NCI-H2081 treated with DMSO at 0.1 percent for 48 hours (cell line): Measurements from ENCODE around the gene DEPDC4.
"Not testable (repeated sequence)": the region's sequence is repeated elsewhere in the genome, so short reads cannot be mapped to it uniquely, and the experiment has no call there.

Experiments
- DNase-seq: peaks from one replicate; lab custom pipeline; 2025; lab: John Stamatoyannopoulos, UW

DEPDC4 gene

DNA sequence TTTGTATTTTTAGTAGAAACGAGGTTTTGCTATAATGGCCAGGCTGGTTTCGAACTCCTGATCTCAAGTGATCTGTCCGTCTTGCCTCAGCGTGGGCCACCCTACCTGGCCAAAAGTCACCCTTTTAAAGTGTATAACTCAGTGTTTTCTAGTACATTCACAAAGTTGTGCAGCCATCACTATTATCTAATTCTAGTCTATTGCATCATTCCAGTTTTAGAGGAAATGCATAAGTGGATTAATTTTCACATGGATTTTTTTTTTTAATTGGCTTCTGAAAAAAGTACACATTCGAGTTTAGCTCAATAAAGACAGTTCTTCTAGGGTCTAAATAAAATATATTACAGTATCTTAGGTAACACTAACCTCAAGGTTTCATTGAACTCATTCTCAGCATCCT, 3.7 kb downstream of the DEPDC4 start:
- no peak for DNase-seq

- no peak for DNase-seq
These were observed 8.8 kb downstream of the DEPDC4 start for GRCh38 chr12:100258127-100258526.

DNA sequence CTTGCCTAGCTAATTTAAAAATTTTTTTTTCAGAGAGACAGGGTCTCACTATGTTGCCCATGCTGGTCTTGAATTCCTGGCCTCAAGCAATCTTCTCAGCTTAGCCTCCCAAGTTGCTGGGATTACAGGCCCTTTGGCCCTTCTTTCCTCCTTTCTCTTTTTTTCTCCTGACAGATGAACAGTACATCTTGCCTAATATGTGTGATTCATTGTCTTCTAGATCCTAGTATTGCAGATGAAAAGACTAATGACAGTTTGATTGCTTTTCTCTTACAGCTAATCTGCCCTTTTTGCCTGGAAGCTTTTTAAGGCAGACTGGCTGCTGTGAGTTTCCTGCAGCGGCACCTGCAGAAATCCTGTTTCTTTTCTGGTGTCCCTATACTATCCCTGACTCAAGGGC, 12.0 kb downstream of the DEPDC4 start:
- no peak for DNase-seq

GRCh38 chr12:100253437-100253836, 13.4 kb downstream of the DEPDC4 start:
- no peak for DNase-seq

DNA sequence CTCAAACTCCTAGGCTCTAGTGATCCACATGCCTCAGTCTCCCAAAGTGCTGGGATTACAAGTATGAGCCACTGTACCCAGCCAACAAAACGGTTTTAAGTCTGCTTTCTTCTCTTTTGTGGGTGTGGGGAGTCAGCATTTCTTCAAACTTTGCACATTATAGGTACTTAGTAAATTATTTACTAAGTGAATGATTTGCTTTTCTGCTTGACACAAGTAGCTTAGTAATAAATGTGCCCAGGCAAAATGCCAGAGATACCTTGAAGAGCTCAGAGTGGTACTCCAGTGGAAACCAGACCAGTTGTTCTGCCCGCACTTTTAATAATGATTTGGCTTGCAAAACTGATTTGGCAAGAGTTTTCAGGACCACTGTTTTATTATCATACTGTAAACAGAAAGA, 15.0 kb downstream of the DEPDC4 start:
- no peak for DNase-seq

DNA sequence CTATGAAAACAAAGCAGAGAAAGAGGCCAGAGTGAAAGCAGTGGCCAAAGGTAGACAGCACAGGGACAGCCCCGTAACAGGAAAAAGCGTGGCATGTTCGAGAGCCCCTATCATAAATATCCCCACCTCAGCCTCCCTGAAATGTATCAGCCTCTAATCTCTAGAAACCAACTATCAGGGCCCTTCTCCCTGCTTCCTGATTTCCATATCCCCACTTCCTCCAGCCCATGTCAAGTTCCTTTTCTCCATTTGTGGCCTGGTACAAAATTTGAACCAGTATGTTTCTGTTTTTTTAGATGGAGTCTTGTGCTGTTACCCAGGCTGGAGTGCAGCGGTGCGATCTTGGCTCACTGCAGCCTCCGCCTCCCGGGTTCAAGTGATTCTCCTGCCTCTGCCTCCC, 16.9 kb downstream of the DEPDC4 start:
- DNase-seq, result no peak

DNA sequence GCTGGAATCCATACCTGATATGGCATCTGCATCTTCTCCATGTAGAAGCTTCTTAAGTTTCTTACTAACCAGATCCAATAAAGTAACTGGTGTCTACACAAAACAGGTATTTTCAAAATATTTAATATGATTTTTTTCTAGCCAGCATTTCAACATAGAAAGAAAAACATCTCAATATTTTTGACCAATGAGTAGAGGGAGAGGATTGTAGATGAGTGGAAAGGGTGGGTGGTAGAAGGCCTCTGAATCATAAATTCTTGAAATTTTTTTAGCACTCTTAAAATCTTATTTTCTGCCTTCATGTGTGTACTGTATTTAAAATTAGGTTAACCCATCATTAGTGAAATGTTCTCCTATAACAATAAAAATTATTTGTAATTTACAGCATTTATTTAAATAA, 18.0 kb downstream of the DEPDC4 start:
- DNase-seq, result no peak

DNA sequence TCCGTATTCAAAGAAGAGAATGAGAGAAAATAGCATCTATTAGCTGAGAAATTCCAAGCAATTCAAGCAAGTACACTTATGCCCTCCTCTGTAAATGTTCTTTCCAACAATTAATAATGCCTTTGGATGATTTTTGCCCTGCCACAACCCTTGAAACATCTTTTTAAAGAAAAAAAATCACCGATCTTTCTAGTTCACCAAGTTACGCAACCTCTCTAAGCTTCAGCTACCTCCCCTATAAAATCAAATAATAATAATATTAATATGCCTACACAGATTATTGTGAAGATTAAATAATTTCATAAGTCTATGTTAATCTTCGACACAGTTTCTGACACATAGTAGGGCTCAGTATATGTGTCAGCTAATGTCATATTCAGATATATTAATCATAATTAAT, 19.1 kb downstream of the DEPDC4 start:
- DNase-seq, result no peak

DNA sequence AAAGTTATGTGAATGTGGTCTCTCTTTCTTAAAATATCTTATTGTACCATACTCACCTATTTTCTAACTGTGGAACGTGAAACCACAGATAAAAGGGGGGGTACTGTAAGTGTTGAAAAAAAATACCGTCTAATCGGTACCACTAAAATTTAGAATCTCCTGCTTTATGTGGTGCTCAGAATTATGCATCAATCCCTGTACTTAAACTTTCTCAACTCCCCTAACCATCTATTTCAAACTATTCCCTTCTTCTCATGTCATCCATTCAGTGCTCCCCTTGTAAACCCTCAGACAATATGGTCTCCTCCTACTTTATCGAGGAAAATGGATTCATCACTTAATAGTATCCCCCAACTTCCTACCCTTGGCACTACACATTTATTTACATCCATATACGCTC, 23.7 kb downstream of the DEPDC4 start:
- DNase-seq, result no peak

- no peak for DNase-seq
These were observed 27.3 kb downstream of the DEPDC4 start for GRCh38 chr12:100239589-100239988.

DNA sequence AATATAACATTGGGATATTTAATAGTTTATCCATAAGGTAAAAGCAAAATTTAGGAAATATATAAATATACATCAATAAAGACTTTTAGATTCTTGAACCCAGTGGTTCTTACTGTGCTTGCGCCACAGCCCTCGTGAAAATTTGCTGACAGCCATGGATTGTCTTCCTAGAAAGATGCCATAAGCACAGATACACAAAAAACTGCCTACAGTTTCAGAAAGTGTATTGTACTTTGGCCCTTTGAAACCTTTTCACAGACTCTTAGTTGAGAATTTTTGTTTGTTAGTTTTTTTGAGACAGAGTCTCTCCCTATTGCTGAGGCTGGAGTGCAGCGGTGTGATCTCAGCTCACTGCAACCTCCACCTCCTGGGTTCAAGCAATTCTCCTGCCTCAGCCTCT, 28.1 kb downstream of the DEPDC4 start:
- no peak for DNase-seq

GRCh38 chr12:100234591-100235304, 32.1 kb downstream of the DEPDC4 start:
- peak; percentile 15 for DNase-seq

DNA sequence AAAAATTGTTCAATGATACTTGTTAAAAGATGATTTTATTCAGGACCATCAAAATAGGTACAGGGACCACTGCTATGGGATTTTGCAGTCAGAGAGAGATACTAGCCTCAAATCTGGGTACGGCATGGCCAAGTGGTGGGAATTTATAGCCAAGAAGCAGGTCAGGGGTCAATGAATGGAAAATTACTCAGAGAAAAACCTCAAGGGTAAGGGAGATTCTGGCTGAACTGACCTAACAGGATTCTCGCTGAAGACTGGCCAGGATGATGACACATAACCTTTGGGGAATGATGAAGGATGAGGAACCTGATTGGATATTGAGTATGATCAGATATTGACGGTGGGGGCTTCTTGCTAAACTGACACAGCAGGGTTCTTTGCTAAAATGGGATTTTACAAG, 32.7 kb downstream of the DEPDC4 start:
- no peak for DNase-seq

DNA sequence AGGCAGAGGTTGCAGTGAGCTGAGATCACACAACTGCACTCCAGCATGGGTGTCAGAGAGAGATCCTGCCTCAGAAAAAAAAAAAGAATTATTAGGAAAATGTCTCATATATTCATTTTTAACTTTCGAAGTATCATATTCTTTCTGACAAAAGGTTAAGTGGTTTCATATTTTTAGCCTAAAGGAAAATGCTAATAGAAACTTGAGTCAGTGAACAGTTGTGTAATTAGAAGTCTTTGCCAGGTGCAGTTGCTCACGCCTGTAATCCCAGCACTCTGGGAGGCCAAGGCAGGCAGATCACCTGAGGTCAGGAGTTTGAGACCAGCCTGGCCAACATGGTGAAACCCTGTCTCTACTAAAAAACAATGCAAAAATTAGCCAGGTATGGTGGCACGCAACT, 35.0 kb downstream of the DEPDC4 start:
- not testable (repeated sequence) for DNase-seq

- no peak for DNase-seq
These were observed 37.0 kb downstream of the DEPDC4 start for GRCh38 chr12:100229876-100230275.

DNA sequence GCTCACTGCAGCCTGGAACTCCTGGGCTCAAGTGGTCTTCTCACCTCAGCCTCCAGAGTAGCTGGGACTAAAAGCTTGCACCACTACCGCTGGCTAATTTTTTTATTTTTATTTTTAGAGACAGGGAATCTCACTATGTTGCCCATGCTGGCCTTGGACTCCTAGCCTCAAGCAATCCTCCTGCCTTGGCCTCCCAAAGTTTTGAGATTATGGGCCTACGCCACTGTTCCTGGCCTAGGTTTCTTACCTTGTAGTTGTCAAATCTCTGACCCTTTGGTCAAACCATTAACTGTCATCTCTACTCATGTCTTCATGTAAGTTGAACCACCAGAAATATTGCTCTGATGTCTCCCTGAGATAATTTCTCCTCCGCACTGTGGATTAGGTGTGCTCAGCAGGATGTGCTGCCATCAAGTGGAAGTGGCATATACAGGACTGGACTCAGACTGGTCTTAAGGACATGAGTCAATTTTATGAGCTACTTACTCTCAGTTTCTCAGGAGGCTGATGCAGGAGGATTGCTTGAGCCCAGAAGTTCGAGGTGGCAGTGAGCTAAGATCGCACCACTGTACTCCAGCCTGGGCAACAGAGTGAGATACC, 37.7 kb downstream of the DEPDC4 start:
- no peak for DNase-seq

- no peak for DNase-seq
These were observed 41.4 kb downstream of the DEPDC4 start for GRCh38 chr12:100225491-100225890.

GRCh38 chr12:100222173-100222572, 44.7 kb downstream of the DEPDC4 start:
- DNase-seq, result not testable (repeated sequence)

GRCh38 chr12:100221523-100221922, 45.4 kb downstream of the DEPDC4 start:
- no peak for DNase-seq

- DNase-seq, result no peak
These were observed 47.4 kb downstream of the DEPDC4 start for GRCh38 chr12:100219328-100220109.

DNA sequence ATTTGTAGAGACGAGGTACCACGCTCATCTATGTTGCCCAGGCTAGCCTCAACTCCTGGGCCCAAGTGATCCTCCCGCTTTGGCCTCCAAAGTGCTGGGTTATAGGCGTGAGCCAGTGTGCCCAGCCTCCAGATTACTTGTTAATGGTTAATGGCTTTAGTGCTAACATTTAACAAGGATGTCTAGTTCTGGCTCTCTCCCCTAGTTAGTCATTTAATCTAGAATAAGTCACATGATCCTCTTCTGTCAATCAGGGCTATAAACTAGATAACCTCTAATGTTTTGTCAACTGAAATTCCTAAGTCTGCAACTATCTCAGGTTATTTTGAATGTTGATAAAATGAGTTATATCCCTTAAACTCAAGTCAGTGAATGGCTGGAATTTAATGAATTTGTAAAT, 50.5 kb downstream of the DEPDC4 start:
- no peak for DNase-seq

DNA sequence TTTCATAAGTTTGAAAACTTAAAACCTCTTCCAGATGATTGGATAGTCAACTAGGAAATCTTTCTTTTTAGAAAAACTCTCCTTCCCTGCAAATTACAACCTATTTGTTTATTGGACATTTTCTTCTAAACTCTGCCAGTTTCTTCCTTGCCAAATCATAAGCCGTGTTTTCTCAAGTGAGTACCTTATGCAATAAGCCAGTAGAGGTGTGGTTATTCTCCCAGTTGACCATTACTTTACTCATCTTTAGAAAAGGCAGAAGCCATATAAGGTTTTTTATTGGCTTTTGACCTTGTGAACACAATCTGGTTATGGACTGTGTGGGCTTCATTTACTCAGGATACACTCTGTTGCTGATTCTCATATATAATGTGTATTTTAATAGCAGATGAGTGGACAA, 51.7 kb downstream of the DEPDC4 start:
- no peak for DNase-seq

GRCh38 chr12:100214518-100214917, 52.4 kb downstream of the DEPDC4 start:
- DNase-seq, result no peak
